ENCODE data around the gene CLEC1A. TPM values are rescaled to one million over a fixed set of nuclear protein-coding genes. Genes with fewer than 3 reads are reported as not detected.

CLEC1A gene
- total and polyA plus RNA-seq, 5 donors from 2014 or later = not detected

GRCh38 chr12:10082117-10082874 lies 16.5 kb downstream of the CLEC1A start:
- Histone ChIP-seq H3K4me3 (ENCODE audit: low read depth, low read length) (no peak overlapping the region), H3K27me3 (ENCODE audit: control insufficient read depth, insufficient read depth, low read length) (no peaks in the 10 kb centered on the region), H3K36me3 (ENCODE audit: control insufficient read depth, insufficient read depth, low read length) (no peaks in the 10 kb centered on the region), H3K27ac (ENCODE audit: insufficient read depth, low read length, poor library complexity, severe bottlenecking) (no peak overlapping the region), H3K4me1 (ENCODE audit: control insufficient read depth, insufficient read depth, low read length, poor library complexity, severe bottlenecking) (no peaks in the 10 kb centered on the region), H3K9me3 (ENCODE audit: control insufficient read depth in 2 of 2, low read length in 2 of 2) (no peaks in the 10 kb centered on the region)
- Mint-ChIP-seq H3K4me1 (no peaks in the 10 kb centered on the region), H3K4me3 (no peak overlapping the region), H3K27ac (no peak overlapping the region), H3K27me3 (peaks cover 14% of the 10 kb centered on the region), H3K36me3 (no peaks in the 10 kb centered on the region), H3K9me3 (peaks cover 0 to 14% (median 6%) of the 10 kb centered on the region in 7 donors)
- ATAC-seq (ENCODE audit: low read depth in 2 of 2) (no peak), DNase-seq (no peak)

- no peaks in the 10 kb centered on the region for H3K36me3 ChIP-seq (ENCODE audit: control insufficient read depth, insufficient read depth, low read length)
- H3K27me3 ChIP-seq (ENCODE audit: control insufficient read depth, insufficient read depth, low read length) = peaks cover 7% of the 10 kb centered on the region
- DNase-seq = no peak
- H3K27ac ChIP-seq (ENCODE audit: insufficient read depth, low read length, poor library complexity, severe bottlenecking) = no peak overlapping the region
- no peaks in the 10 kb centered on the region for H3K36me3 Mint-ChIP-seq
- no peak overlapping the region for H3K4me3 ChIP-seq (ENCODE audit: low read depth, low read length)
- no peak overlapping the region for H3K27ac Mint-ChIP-seq
- H3K4me3 Mint-ChIP-seq = no peak overlapping the region
- H3K9me3 Mint-ChIP-seq = no peaks in the 10 kb centered on the region
- no peak for ATAC-seq (ENCODE audit: low read depth in 2 of 2)
- H3K4me1 ChIP-seq (ENCODE audit: control insufficient read depth, insufficient read depth, low read length, poor library complexity, severe bottlenecking) = no peaks in the 10 kb centered on the region
- peaks cover 26% of the 10 kb centered on the region for H3K27me3 Mint-ChIP-seq
- no peaks in the 10 kb centered on the region for H3K4me1 Mint-ChIP-seq
- no peaks in the 10 kb centered on the region for H3K9me3 ChIP-seq (ENCODE audit: control insufficient read depth in 2 of 2, low read length in 2 of 2)
Measured at GRCh38 chr12:10075451-10075850, 23.3 kb downstream of the CLEC1A start.

DNA sequence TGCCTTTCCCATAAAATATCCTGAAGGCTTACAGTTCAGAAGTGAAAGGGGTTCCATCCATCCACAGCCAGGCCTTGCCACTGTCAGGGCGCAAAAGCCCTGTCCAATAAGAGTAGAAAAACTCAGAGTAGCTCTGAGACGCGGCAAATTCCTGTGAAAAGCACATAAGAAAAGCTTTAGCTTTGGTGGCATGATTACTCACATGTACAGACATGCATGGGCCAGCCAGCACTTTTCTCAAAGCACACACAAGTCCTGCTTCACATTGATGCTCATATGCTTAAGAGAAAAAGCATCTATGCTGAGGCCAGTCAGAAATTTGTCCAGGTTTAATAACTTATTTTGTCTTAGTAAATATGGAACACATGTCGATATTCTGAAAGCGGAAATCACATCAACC lies 25.5 kb downstream of the CLEC1A start:
- no peaks in the 10 kb centered on the region for H3K36me3 Mint-ChIP-seq
- no peak overlapping the region for H3K4me3 ChIP-seq (ENCODE audit: low read depth, low read length)
- DNase-seq (no peak), ATAC-seq (ENCODE audit: low read depth in 2 of 2) (no peak)
- no peak overlapping the region for H3K4me3 Mint-ChIP-seq
- H3K9me3 Mint-ChIP-seq = no peaks in the 10 kb centered on the region
- no peak overlapping the region for H3K27ac Mint-ChIP-seq
- no peaks in the 10 kb centered on the region for H3K36me3 ChIP-seq (ENCODE audit: control insufficient read depth, insufficient read depth, low read length)
- no peak overlapping the region for H3K27ac ChIP-seq (ENCODE audit: insufficient read depth, low read length, poor library complexity, severe bottlenecking)
- peaks cover 44% of the 10 kb centered on the region for H3K27me3 Mint-ChIP-seq
- peaks cover 0 to 4% (median 0%) of the 10 kb centered on the region in 4 donors for H3K4me1 Mint-ChIP-seq
- H3K4me1 ChIP-seq (ENCODE audit: control insufficient read depth, insufficient read depth, low read length, poor library complexity, severe bottlenecking) = no peaks in the 10 kb centered on the region
- H3K9me3 ChIP-seq (ENCODE audit: control insufficient read depth in 2 of 2, low read length in 2 of 2) = no peaks in the 10 kb centered on the region
- H3K27me3 ChIP-seq (ENCODE audit: control insufficient read depth, insufficient read depth, low read length) = peaks cover 7% of the 10 kb centered on the region

- DNase-seq (no peak), ATAC-seq (ENCODE audit: low read depth in 2 of 2) (no peak)
- H3K27me3 ChIP-seq (ENCODE audit: control insufficient read depth, insufficient read depth, low read length) = peaks cover 10% of the 10 kb centered on the region
- no peak overlapping the region for H3K27ac ChIP-seq (ENCODE audit: insufficient read depth, low read length, poor library complexity, severe bottlenecking)
- H3K9me3 Mint-ChIP-seq = peaks cover 0 to 3% (median 0%) of the 10 kb centered on the region in 7 donors
- no peak overlapping the region for H3K4me3 ChIP-seq (ENCODE audit: low read depth, low read length)
- no peaks in the 10 kb centered on the region for H3K4me1 ChIP-seq (ENCODE audit: control insufficient read depth, insufficient read depth, low read length, poor library complexity, severe bottlenecking)
- H3K9me3 ChIP-seq (ENCODE audit: control insufficient read depth in 2 of 2, low read length in 2 of 2) = no peaks in the 10 kb centered on the region
- H3K27me3 Mint-ChIP-seq = peaks cover 42% of the 10 kb centered on the region
- H3K27ac Mint-ChIP-seq = no peak overlapping the region
- no peaks in the 10 kb centered on the region for H3K36me3 Mint-ChIP-seq
- H3K4me1 Mint-ChIP-seq = peaks cover 0 to 4% (median 0%) of the 10 kb centered on the region in 4 donors
- H3K4me3 Mint-ChIP-seq = no peak overlapping the region
- H3K36me3 ChIP-seq (ENCODE audit: control insufficient read depth, insufficient read depth, low read length) = no peaks in the 10 kb centered on the region
Measured at GRCh38 chr12:10072131-10072530, 26.7 kb downstream of the CLEC1A start.

DNA sequence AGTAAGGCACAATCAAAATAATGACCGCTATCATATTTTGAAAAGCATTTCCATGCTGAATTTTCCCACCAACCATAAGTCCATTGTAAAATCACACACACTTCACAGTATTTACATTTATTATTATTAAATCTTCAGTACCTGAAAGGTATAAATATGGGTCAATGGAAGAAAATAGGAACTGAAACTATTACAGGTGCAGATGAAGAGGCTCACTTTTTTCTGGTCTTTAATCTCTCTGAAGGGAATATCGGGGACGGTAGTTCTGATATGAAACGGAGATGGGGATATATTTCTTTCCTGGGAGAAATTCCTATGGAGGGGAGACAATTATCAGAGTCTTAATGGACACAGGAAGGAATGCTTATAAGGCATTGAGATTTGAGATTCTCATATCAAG lies 28.4 kb downstream of the CLEC1A start:
- Histone ChIP-seq H3K27me3 (ENCODE audit: control insufficient read depth, insufficient read depth, low read length) (peaks cover 8% of the 10 kb centered on the region), H3K9me3 (ENCODE audit: control insufficient read depth in 2 of 2, low read length in 2 of 2) (no peaks in the 10 kb centered on the region), H3K4me1 (ENCODE audit: control insufficient read depth, insufficient read depth, low read length, poor library complexity, severe bottlenecking) (no peaks in the 10 kb centered on the region), H3K36me3 (ENCODE audit: control insufficient read depth, insufficient read depth, low read length) (no peaks in the 10 kb centered on the region), H3K4me3 (ENCODE audit: low read depth, low read length) (no peak overlapping the region), H3K27ac (ENCODE audit: insufficient read depth, low read length, poor library complexity, severe bottlenecking) (no peak overlapping the region)
- peaks cover 42% of the 10 kb centered on the region for H3K27me3 Mint-ChIP-seq
- peaks cover 0 to 3% (median 0%) of the 10 kb centered on the region in 7 donors for H3K9me3 Mint-ChIP-seq
- no peak for ATAC-seq (ENCODE audit: low read depth in 2 of 2)
- H3K4me3 Mint-ChIP-seq = no peak overlapping the region
- H3K4me1 Mint-ChIP-seq = peaks cover 0 to 4% (median 0%) of the 10 kb centered on the region in 4 donors
- no peak for DNase-seq
- H3K27ac Mint-ChIP-seq = no peak overlapping the region
- H3K36me3 Mint-ChIP-seq = no peaks in the 10 kb centered on the region

GRCh38 chr12:10069976-10070375 lies 28.8 kb downstream of the CLEC1A start:
- H3K27ac ChIP-seq (ENCODE audit: insufficient read depth, low read length, poor library complexity, severe bottlenecking) = no peak overlapping the region
- H3K27ac Mint-ChIP-seq = no peak overlapping the region
- no peak overlapping the region for H3K4me3 ChIP-seq (ENCODE audit: low read depth, low read length)
- H3K9me3 Mint-ChIP-seq = peaks cover 0 to 3% (median 0%) of the 10 kb centered on the region in 7 donors
- H3K4me1 Mint-ChIP-seq = peaks cover 0 to 4% (median 0%) of the 10 kb centered on the region in 4 donors
- H3K4me3 Mint-ChIP-seq = no peak overlapping the region
- H3K36me3 ChIP-seq (ENCODE audit: control insufficient read depth, insufficient read depth, low read length) = no peaks in the 10 kb centered on the region
- ATAC-seq (ENCODE audit: low read depth in 2 of 2) = no peak
- H3K9me3 ChIP-seq (ENCODE audit: control insufficient read depth in 2 of 2, low read length in 2 of 2) = no peaks in the 10 kb centered on the region
- H3K4me1 ChIP-seq (ENCODE audit: control insufficient read depth, insufficient read depth, low read length, poor library complexity, severe bottlenecking) = no peaks in the 10 kb centered on the region
- DNase-seq = no peak
- peaks cover 8% of the 10 kb centered on the region for H3K27me3 ChIP-seq (ENCODE audit: control insufficient read depth, insufficient read depth, low read length)
- H3K36me3 Mint-ChIP-seq = no peaks in the 10 kb centered on the region
- peaks cover 41% of the 10 kb centered on the region for H3K27me3 Mint-ChIP-seq

GRCh38 chr12:10069099-10069498 lies 29.7 kb downstream of the CLEC1A start:
- no peak overlapping the region for H3K27ac ChIP-seq (ENCODE audit: insufficient read depth, low read length, poor library complexity, severe bottlenecking)
- H3K4me1 ChIP-seq (ENCODE audit: control insufficient read depth, insufficient read depth, low read length, poor library complexity, severe bottlenecking) = no peaks in the 10 kb centered on the region
- Mint-ChIP-seq H3K27ac (peak overlapping the region in 1 of 3 donors; percentile 85), H3K36me3 (no peaks in the 10 kb centered on the region), H3K9me3 (peaks cover 0 to 3% (median 0%) of the 10 kb centered on the region in 7 donors), H3K27me3 (peaks cover 44% of the 10 kb centered on the region), H3K4me3 (no peak overlapping the region), H3K4me1 (peaks cover 0 to 4% (median 0%) of the 10 kb centered on the region in 4 donors)
- DNase-seq (no peak), ATAC-seq (ENCODE audit: low read depth in 2 of 2) (no peak)
- H3K9me3 ChIP-seq (ENCODE audit: control insufficient read depth in 2 of 2, low read length in 2 of 2) = no peaks in the 10 kb centered on the region
- no peaks in the 10 kb centered on the region for H3K36me3 ChIP-seq (ENCODE audit: control insufficient read depth, insufficient read depth, low read length)
- no peak overlapping the region for H3K4me3 ChIP-seq (ENCODE audit: low read depth, low read length)
- H3K27me3 ChIP-seq (ENCODE audit: control insufficient read depth, insufficient read depth, low read length) = peaks cover 8% of the 10 kb centered on the region

- no peak overlapping the region for H3K4me3 Mint-ChIP-seq
Measured at GRCh38 chr12:10068644-10069043, 30.1 kb downstream of the CLEC1A start.

More at GRCh38 chr12:10068644-10069043, 30.1 kb downstream of the CLEC1A start:
- H3K27ac Mint-ChIP-seq = no peak overlapping the region
- ATAC-seq (ENCODE audit: low read depth in 2 of 2) (no peak), DNase-seq (no peak)
- no peaks in the 10 kb centered on the region for H3K36me3 Mint-ChIP-seq
- no peaks in the 10 kb centered on the region for H3K36me3 ChIP-seq (ENCODE audit: control insufficient read depth, insufficient read depth, low read length)
- no peak overlapping the region for H3K4me3 ChIP-seq (ENCODE audit: low read depth, low read length)
- H3K27me3 Mint-ChIP-seq = peaks cover 44% of the 10 kb centered on the region
- H3K9me3 ChIP-seq (ENCODE audit: control insufficient read depth in 2 of 2, low read length in 2 of 2) = no peaks in the 10 kb centered on the region
- peaks cover 0 to 3% (median 0%) of the 10 kb centered on the region in 7 donors for H3K9me3 Mint-ChIP-seq
- H3K27ac ChIP-seq (ENCODE audit: insufficient read depth, low read length, poor library complexity, severe bottlenecking) = no peak overlapping the region
- H3K4me1 Mint-ChIP-seq = peaks cover 0 to 4% (median 0%) of the 10 kb centered on the region in 4 donors
- H3K27me3 ChIP-seq (ENCODE audit: control insufficient read depth, insufficient read depth, low read length) = peaks cover 8% of the 10 kb centered on the region
- H3K4me1 ChIP-seq (ENCODE audit: control insufficient read depth, insufficient read depth, low read length, poor library complexity, severe bottlenecking) = no peaks in the 10 kb centered on the region
